GM08714 (cell line): ENCODE measurements around the gene LKAAEAR1.

Source experiments
- H3K4me3 ChIP-seq: fragments of 200-500 bp; sonication (Bioruptor generic); 2 replicates; pipeline ENCODE4 v1.5.1; 2014; ENCODE audit warnings: mild to moderate bottlenecking, low read length, inconsistent platforms
- ZNF274 ChIP-seq: IDR thresholded peaks from 2 replicates; pipeline ENCODE4 v1.6.1; 2012; ENCODE audit warnings: mild to moderate bottlenecking, low read depth, low read length

LKAAEAR1 gene

DNA sequence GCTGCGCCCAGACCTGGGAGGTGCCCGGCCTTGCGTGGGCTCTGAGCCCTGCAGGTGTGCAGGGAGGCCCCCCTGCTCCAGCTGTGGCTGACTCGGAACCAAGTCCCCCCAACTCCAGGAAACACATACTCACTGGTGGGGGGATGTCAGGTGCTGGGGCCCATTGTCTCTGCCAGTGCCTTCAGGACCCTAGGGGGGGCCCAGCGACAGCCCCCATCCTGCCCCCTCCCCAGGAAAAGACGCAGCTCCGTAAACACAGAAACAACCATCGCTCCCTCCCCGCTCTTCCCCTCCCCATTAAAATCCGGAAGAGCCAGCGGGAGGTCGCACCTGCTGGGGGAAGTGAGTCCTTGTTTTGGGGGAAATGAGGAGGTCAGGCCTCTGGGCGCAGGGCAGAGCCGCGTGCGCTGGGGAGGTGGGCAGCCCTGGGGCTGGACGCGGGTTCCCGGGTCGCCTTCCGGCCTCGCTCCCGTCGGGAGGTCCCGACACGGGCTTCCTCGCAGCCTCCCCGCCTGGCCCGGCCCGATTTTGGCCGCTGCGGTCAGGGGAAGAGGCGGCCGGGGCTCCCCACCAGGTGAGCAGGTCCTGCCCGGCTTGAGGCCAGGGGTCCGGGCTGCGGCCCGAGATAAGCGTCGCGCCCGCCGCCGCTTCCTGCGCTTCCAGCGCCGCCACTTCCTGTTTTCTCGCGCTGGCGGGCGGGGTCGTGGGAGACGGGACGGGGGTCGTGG, 42.0 kb downstream of the LKAAEAR1 start:
- no peak for TF ChIP-seq ZNF274
- peak overlapping the region; percentile 23; the same call in 1 of the 2 replicates for H3K4me3 ChIP-seq

DNA sequence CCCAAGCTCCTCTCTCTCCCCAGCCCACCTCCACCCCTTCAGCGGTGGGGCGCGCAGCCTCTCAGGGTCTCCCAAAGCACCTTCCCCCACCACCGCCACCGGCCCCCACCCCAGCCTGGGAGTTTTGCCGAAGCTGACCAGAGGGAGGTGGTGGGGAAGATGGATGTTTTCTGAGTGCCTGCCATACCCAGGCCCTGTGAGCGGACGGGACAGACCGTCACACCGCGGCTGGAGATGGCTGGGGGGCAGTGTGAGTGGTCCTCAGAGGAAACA, 42.5 kb downstream of the LKAAEAR1 start:
- no peak for TF ChIP-seq ZNF274
- peak overlapping the region; percentile 23; the same call in 1 of the 2 replicates for H3K4me3 ChIP-seq

DNA sequence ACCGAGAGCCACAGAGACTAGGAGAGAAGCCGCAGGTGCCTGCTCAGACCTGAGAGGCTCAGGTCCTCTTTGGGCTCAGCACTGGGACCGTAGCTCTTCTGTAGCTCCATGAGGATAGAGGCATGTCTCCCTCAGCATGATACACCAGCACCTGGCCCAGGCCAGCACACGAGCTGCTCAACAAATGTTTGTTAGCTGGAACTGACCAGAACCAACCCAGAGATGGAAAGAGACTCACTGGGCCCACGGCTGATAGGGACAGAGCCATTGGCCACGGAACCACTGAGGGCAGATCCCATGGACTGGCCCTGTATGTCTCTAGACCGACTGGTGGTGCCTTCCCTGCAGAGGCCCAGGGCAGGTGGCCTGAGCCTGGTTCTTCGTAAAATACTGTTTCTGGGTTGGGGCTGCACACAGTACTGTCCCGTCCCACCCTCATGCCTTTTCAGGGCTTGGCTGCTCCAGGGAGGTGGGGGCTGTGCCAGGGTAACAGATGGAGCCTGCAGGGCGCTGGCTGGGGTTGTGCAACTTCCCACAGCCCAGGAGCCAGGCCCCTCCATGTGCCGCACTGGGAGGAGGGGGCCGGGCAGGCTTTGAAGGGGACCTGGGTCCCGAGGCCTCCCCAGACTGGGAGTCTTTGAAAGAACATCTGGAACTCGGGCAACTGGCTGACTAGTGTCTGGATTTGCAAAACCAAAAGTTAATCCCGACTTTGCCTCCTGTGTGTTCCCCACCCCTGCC, 43.0 kb downstream of the LKAAEAR1 start:
- no peak for TF ChIP-seq ZNF274
- no peak overlapping the region for H3K4me3 ChIP-seq

DNA sequence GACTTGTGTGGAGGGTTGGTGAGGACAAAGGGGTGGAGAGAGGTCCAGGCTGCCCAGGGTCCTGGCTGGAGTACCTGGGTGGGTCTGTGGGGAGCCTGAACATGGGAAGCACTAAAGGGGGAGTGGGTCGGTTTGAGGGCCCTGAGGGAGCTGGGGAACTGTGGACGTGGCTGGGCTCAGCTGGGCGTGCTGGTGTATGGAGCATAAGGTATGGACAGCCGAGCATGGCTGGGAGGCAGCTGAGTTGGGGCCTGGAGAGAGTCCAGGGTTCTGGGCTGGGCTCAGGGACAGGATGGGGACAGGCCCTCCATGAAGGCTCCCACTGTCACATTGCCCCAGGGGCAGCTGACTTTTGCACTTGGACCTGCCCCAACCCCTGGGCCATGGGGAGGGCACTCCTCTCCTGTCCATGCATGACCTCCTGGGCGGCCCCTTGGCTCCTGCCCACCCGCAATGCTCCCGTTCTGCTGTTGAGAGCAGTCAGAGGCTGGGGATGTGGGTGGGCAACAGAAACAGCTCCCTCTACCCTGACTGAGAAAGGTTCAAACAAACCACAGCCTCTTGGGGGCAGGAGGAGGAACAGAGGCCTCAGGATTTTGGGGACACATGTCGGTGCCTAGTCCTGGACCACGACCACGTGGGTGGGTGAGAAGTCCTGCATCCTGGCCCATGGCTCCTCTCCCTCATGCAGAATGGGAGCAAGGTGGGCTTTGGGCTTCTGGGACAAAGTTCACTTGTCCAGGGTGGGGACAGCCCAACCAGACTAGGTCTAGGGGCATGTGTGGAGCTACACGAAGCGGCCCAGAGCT, 43.8 kb downstream of the LKAAEAR1 start:
- no peak overlapping the region for H3K4me3 ChIP-seq
- TF ChIP-seq ZNF274, result no peak

DNA sequence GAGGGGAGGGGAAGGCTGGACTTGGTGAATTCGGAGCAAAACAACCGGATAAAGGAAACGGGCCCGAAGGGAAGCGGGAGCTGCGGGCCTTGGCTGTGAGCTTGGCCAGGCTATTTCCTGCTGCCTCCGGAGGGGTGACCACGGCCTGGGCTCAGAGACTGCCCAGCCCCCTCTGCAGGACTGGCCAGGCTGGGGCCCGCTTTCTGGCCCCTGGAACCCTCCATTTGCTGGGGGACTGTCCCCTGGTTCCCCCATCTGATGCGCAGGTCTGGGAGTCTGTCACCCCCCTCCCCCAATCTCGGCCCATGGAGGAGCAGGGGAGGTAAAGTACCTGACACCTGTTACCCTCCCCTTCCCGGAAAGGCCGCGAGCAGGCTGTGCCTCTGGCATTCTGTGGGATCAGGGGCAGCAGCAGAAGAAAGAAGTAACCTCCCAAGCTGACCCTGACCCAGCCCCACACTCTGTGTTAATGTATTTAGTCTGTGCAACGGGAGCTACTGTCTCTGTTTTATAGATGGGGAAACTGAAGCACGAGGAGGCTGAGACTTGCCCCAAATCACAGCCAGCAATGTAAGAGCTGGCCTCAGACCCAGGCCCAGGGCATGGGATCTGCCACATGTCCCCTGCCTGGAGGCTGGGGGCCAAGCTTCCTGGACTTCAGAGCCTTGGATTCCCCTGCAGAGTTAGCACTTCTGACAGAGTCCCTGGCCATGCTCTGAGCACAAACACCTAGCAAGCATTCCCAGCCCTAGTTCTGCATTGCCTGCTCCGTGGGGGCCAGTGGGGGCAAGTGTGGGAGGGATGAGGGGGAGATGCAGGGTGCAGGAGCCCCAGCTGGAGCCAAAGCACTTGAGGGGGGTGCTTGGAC, 44.7 kb downstream of the LKAAEAR1 start:
- no peak for TF ChIP-seq ZNF274
- peak overlapping the region; percentile 58; the same call in 1 of the 2 replicates for H3K4me3 ChIP-seq

DNA sequence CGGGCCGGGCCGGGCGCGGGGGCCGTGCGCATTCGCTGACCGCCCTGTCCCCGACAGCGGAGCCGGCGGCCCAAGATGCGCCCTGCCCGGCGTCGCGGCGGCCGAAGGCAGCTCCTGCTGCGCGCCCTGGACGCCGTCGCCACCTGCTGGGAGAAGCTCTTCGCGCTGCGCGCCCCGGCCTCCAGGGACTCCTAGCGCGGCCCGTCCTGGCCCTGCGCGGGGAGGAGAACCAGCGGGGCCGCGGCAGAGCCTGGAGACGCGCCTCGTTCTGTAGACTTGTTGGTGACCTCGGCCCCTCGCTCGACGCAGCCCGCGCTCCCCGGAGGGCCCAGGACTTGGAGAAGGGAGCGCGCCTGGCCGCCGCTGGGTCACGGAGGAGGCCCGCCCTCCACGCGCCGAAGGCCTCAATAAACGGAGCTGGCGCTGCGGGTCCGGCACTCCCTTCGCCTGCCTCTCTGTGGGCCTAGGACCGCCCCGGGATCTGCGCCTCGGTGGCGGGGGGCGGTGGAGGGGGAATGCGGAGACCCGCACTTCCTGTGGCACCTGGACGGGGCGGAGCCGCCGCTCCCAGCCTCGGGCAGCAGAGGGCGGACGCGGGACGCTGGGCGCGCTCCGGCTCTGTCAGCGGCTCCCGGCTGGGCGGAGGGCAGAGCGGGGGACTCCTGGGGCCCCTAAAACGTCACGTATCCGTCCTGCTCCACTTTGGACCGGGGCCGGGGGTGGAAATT, 45.5 kb downstream of the LKAAEAR1 start:
- no peak for TF ChIP-seq ZNF274
- H3K4me3 ChIP-seq, result peak overlapping the region; percentile 58; the same call in 1 of the 2 replicates

DNA sequence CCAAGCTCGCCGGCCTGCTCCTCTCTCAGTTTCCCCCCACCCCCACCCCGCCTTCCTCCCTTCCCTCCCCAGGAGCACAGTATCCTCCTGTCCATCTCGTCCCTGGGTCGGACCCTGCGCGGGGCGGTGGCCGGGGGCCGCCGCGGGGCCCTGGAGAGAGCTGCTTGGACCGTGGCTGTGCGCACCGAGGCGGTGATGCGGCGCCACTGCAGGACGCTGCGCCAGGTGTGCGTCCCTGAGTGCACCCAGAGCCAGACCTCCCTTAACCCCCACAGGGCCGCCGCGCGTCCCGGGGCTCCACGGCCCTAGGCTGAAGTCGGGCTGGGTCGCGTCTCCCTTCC, 46.0 kb downstream of the LKAAEAR1 start:
- TF ChIP-seq ZNF274, result no peak
- H3K4me3 ChIP-seq, result peak overlapping the region; percentile 58; the same call in 1 of the 2 replicates

DNA sequence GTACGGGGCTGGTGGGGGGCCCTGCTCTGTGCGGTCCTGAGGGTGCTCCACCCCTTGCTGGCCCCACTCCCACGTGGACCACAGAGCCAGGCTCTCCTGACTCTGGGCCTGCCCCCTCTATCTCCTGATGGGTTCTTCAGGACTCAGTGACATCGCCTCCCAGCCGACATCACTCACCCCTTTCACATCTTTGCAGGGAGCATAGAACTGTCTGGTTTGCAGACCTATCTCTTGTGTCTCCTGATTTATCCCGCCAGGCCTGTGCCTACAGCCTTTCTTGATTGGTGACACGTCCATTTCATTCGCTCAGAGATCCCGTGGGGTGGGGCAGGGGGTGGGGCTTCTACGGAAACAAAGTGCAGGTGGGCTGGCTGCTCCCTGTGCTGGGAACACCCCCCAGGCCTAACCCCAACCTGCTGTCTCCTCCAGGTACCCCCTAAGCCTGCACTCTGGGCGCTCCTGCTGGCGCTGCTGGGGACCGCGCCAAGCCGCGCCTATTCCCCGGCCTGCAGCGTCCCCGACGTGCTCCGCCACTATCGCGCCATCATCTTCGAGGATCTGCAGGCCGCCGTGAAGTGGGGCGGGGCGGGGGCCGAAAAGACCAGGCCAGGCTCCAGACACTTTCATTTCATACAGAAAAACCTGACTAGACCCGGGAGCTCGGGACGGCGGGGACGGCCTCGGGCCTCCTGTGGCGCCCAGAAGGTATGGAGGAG, 46.5 kb downstream of the LKAAEAR1 start:
- H3K4me3 ChIP-seq, result peak overlapping the region; percentile 58; the same call in 1 of the 2 replicates
- no peak for TF ChIP-seq ZNF274

DNA sequence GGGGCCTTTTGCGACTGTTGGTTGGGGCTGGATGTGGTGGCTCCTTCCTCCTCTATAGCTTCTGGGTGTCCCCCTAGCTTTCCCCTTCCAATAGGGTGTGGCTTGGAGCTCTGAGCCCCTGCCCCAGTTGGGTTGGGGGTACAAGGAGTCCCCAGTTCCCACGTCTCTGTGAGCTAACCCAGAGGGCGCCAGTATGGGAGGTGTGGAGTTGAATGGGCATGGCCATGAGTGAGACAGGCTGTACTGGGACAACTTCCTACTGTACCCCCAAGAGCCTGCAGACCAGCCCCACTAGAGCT, 47.0 kb downstream of the LKAAEAR1 start:
- TF ChIP-seq ZNF274, result no peak
- H3K4me3 ChIP-seq, result no peak overlapping the region; the same call in 1 of the 2 replicates

DNA sequence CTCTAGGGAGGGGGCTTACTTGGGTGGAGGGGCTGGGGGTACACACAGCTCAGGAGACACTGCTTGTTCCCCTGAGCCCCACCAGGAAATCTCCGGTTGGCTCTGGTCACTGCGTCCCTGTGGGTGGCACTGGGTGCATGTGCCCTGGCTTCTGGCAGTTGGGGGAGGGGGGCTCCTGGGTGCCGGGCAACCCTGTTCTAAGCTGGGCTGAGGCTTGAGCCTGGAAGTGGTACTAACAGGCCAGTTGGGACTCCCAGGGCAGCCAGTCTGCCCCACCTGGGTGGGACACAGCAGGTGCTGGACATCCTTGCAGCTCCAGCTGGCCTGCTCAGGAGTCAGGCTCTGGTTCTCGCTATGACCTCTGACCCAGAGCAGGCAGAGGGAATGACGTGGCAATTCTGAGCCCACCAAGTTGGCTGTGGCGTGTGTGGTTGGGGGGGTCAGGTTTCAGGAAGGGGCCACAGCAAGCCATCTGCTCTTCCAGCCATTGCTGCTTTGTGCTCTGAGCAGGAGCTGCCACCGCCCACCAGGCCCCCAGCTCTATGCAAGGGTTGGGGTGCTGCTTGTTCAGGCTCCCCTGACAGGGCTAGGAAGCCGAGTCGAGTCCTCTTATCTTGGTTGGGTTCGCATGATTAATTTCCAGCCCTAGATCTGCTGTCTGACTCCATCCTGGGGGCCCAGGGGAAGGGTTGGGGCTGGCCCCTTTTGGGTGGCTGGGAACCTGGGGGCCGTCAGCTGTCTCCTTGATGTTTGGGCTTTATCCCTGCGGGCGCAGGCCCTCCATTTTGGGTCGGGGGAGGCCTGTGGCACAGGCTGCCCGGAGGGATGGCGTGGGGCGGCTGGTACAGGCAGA, 47.6 kb downstream of the LKAAEAR1 start:
- TF ChIP-seq ZNF274, result no peak
- H3K4me3 ChIP-seq, result no peak overlapping the region

DNA sequence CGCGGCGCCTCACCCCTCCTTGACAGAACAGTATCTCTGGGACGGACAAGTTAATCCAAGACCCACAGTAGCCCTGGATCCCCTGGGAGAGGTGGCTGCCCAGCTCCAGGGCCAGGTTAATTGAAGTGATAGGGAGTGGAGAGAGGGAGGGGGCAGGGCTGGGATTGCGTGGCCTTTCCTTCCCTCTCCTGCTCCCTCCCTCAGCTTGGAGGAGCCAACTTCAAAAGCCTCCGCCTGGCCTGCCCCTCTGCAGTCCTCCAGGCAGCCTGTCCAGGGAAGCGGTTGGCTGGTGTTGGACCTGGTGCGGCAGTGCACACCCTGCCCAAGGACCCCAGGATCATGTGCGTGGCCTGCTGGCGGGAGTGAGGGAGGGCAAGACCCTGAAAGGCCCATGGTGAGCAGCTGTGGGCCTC, 48.3 kb downstream of the LKAAEAR1 start, which contains the start of gene C20orf204:
Gene C20orf204, plus strand, starts transcription at position 250 of the 413 bp plus-strand sequence. Its CDS starts 142 bp downstream, at position 392.
- no peak within 1 kb of the TSS for H3K4me3 ChIP-seq
- no peak for TF ChIP-seq ZNF274
